ENCODE data around the gene THBS3. TPM values are rescaled to one million over a fixed set of nuclear protein-coding genes. Genes with fewer than 3 reads are reported as not detected.

Gene THBS3
- total RNA-seq, 1 experiment from 2014 or later = 6.2 TPM

DNA sequence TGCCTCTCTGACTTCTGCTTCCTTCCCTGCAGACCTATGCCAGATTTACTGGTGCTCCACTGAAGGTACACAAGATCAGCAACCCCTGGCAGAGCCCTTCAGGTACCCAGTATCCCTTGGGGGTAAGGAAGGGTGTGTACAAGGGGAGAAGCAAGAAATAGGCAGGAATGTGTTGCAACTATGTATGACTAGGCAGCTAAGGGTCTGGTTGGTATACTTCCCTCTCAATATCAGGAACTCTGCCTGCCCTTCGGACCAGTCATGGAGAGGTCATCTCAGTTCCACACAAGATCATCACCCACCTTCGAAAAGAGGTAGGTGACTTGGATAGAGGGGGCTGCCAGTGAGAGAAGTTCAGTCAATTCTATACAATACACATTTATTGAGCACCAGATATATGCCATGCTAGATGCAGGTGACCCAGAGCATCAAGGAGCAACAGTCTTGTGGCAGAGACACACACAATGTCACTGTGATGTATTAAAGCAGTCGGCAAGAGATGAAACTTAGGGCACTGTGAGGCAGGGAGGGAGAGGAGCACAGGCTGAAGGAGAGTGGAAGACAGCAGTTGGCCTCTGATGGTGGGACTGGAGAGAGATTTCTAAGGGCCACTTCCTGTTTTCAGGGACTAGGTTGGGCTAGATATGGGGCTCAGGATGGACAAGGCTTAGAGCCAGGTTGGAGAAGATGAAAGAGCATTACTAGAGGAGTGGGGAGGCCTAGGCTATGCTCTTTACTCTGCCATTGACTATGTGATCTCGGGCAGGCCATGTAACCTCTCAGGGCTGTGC lies 2.8 kb upstream of the THBS3 start:
- Histone ChIP-seq H3K4me3 (ENCODE audit: low read depth, low read length) (peak overlapping the region; percentile 91; the same call in 1 of the 2 replicates), H3K9me3 (no peaks in the 10 kb centered on the region), H3K36me3 (ENCODE audit: control insufficient read depth, insufficient read depth, low read length) (no peaks in the 10 kb centered on the region), H3K4me1 (peaks cover 15% of the 10 kb centered on the region), H3K27me3 (replicated peaks; ENCODE audit: control insufficient read depth, insufficient read depth, low read length) (no peaks in the 10 kb centered on the region)
- ChIA-PET POLR2A (no interaction called here), CTCF (no interaction called here)
- Mint-ChIP-seq H3K4me1 (ENCODE audit: low read depth, unreplicated experiment) (peaks cover 16% of the 10 kb centered on the region), H3K36me3 (ENCODE audit: insufficient read depth, unreplicated experiment) (peaks cover 21% of the 10 kb centered on the region), H3K27me3 (ENCODE audit: insufficient read depth, unreplicated experiment) (no peaks in the 10 kb centered on the region), H3K9me3 (ENCODE audit: unreplicated experiment) (no peaks in the 10 kb centered on the region), H3K27ac (ENCODE audit: unreplicated experiment) (peak overlapping the region; percentile 49), H3K4me3 (ENCODE audit: unreplicated experiment) (peak overlapping the region; percentile 80)
- no TSS peak for BruUV-seq (replicated peaks)
- intact Hi-C loops (cut with micrococcal nuclease; ENCODE audit: unreplicated experiment) = no loop called here
- no peak for DNase-seq
- TF ChIP-seq, protein P1, sequence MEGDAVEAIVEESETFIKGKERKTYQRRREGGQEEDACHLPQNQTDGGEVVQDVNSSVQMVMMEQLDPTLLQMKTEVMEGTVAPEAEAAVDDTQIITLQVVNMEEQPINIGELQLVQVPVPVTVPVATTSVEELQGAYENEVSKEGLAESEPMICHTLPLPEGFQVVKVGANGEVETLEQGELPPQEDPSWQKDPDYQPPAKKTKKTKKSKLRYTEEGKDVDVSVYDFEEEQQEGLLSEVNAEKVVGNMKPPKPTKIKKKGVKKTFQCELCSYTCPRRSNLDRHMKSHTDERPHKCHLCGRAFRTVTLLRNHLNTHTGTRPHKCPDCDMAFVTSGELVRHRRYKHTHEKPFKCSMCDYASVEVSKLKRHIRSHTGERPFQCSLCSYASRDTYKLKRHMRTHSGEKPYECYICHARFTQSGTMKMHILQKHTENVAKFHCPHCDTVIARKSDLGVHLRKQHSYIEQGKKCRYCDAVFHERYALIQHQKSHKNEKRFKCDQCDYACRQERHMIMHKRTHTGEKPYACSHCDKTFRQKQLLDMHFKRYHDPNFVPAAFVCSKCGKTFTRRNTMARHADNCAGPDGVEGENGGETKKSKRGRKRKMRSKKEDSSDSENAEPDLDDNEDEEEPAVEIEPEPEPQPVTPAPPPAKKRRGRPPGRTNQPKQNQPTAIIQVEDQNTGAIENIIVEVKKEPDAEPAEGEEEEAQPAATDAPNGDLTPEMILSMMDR (IDR thresholded peaks at IDR 0.05; ENCODE audit: insufficient read depth in 1 of 2, low read depth in 1 of 2, low read length in 1 of 2, severe bottlenecking in 1 of 2, unreplicated experiment in 1 of 2) = no peak

DNA sequence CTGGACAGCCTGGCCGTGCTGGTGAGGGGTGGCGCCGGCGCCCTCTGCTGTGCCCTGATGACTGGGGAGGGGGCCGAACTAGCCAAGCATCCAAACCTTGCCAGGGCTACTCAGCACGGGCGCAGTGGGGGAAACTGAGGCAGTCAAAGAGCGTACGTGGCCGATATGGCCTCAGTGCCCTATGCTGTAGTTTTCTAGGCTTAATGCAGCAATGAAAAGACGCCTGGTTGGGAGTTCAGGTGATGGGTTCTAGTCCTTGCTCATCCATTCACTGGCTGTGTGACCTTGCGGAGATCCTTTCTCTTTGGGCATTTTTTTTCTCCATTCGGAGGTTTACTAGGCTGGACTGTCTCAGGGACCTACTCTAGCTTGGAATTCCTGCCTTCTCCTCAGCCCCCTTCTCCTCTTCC lies 1.6 kb upstream of the THBS3 start:
- TSS peak; percentile 90 for BruUV-seq (replicated peaks)
- Mint-ChIP-seq H3K4me1 (ENCODE audit: low read depth, unreplicated experiment) (peaks cover 16% of the 10 kb centered on the region), H3K27ac (ENCODE audit: unreplicated experiment) (peak overlapping the region; percentile 93), H3K36me3 (ENCODE audit: insufficient read depth, unreplicated experiment) (peaks cover 21% of the 10 kb centered on the region), H3K9me3 (ENCODE audit: unreplicated experiment) (no peaks in the 10 kb centered on the region), H3K27me3 (ENCODE audit: insufficient read depth, unreplicated experiment) (no peaks in the 10 kb centered on the region), H3K4me3 (ENCODE audit: unreplicated experiment) (peak overlapping the region; percentile 80)
- Histone ChIP-seq H3K4me3 (ENCODE audit: low read depth, low read length) (peak overlapping the region; percentile 91), H3K9me3 (no peaks in the 10 kb centered on the region), H3K36me3 (ENCODE audit: control insufficient read depth, insufficient read depth, low read length) (no peaks in the 10 kb centered on the region), H3K27me3 (replicated peaks; ENCODE audit: control insufficient read depth, insufficient read depth, low read length) (no peaks in the 10 kb centered on the region), H3K4me1 (peaks cover 15% of the 10 kb centered on the region)
- intact Hi-C loops (cut with micrococcal nuclease; ENCODE audit: unreplicated experiment) = no loop called here
- CTCF ChIA-PET = interaction anchor here (0.6 to 1.0 kb wide), 3 partner anchors 16 to 36 kb away, joined by 5 to 7 read pairs (median 6); partner anchors contain the start of gene KRTCAP2
- POLR2A ChIA-PET = interaction anchor here (1.2 to 1.7 kb wide), 5 partner anchors 10 to 36 kb away, joined by 4 to 14 read pairs (median 10); partner anchors contain the start of gene KRTCAP2
- TF ChIP-seq, protein P1 (IDR thresholded peaks at IDR 0.05; ENCODE audit: insufficient read depth in 1 of 2, low read depth in 1 of 2, low read length in 1 of 2, severe bottlenecking in 1 of 2, unreplicated experiment in 1 of 2) = no peak
- no peak for DNase-seq

DNA sequence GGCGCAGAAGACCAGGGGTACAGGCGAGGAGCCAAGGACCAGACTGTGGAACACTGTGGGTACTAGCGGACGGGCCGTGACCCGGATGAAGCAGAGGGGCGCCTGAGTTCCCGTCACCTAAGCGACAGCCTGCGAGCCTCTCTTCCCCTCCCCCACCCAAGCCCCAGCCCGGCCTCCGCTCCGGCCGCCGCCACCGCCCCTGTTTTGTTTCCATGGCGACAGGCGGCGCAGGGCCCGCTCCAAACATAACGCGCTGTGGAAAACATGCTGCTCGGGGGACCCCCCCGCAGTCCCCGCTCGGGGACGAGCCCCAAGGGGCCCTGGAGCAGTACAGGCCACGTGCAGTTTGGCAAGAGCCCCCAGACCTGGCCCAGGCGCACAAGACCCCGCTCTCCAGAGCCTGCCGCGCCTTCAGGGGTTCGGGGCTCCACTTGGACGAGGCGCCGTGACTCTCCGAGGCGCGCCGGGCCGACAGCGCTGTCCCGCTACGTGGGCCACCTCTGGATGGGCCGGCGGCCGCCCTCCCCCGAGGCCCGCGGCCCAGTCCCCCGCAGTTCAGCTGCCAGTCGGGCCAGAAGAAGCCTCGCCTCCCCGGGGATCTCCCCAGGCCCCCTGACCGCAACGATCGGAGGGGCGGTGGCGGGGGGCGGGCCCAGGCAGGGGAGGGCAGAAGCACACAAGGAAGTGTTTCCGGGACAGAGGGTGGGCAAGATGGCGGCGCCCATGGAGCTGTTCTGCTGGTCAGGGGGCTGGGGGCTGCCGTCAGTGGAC lies 1.0 kb upstream of the THBS3 start, which contains the start of gene MTX1:
MTX1 (plus strand) TSS at position 155 of the 771 bp plus-strand sequence; CDS start at position 265, 110 bp downstream.
- Mint-ChIP-seq H3K27ac (ENCODE audit: unreplicated experiment) (peak within 1 kb of the TSS; percentile 93), H3K27me3 (ENCODE audit: insufficient read depth, unreplicated experiment) (no peaks in the 10 kb centered on the region), H3K4me1 (ENCODE audit: low read depth, unreplicated experiment) (peaks cover 16% of the 10 kb centered on the region), H3K4me3 (ENCODE audit: unreplicated experiment) (peak within 1 kb of the TSS; percentile 80), H3K36me3 (ENCODE audit: insufficient read depth, unreplicated experiment) (peaks cover 21% of the 10 kb centered on the region), H3K9me3 (ENCODE audit: unreplicated experiment) (no peaks in the 10 kb centered on the region)
- ChIA-PET POLR2A (interaction anchor here (1.2 to 1.7 kb wide), 5 partner anchors 11 to 36 kb away, joined by 4 to 14 read pairs (median 10); partner anchors contain the start of gene KRTCAP2), CTCF (interaction anchor here (0.6 to 1.0 kb wide), 4 partner anchors 15 to 42 kb away, joined by 4 to 7 read pairs (median 6); partner anchors contain the start of gene KRTCAP2)
- Histone ChIP-seq H3K27me3 (replicated peaks; ENCODE audit: control insufficient read depth, insufficient read depth, low read length) (no peaks in the 10 kb centered on the region), H3K4me1 (peaks cover 15% of the 10 kb centered on the region), H3K9me3 (no peaks in the 10 kb centered on the region), H3K4me3 (ENCODE audit: low read depth, low read length) (peak within 1 kb of the TSS; percentile 91), H3K36me3 (ENCODE audit: control insufficient read depth, insufficient read depth, low read length) (no peaks in the 10 kb centered on the region)
- no TSS peak for BruUV-seq (replicated peaks)
- intact Hi-C loops (cut with micrococcal nuclease; ENCODE audit: unreplicated experiment) = no loop called here
- TF ChIP-seq, protein P1 (IDR thresholded peaks at IDR 0.05; ENCODE audit: insufficient read depth in 1 of 2, low read depth in 1 of 2, low read length in 1 of 2, severe bottlenecking in 1 of 2, unreplicated experiment in 1 of 2) = no peak
- peak; percentile 86 for DNase-seq

Data from Caco-2 (cell line).